SW 1271 (cell line): ENCODE results near the gene FGFR2.

Source experiments
- DNase-seq, 2 experiments: peaks; one replicate each; lab custom pipeline; 2025; lab: John Stamatoyannopoulos, UW

FGFR2 gene

GRCh38 chr10:121598263-121599249, at the start of gene FGFR2:
TSS of gene FGFR2 (minus strand) at chr10:121598444. CDS start at chr10:121593817, 4,627 bp downstream.
- DNase-seq, result peak in 1 of 2 experiments; percentile 42

GRCh38 chr10:121647401-121647800, 49.2 kb upstream of the FGFR2 start:
- no peak for DNase-seq

GRCh38 chr10:121645696-121646095, 47.5 kb upstream of the FGFR2 start:
- no peak for DNase-seq

GRCh38 chr10:121644501-121644900, 46.3 kb upstream of the FGFR2 start:
- DNase-seq, result no peak

GRCh38 chr10:121640266-121640665, 42.0 kb upstream of the FGFR2 start:
- DNase-seq, result no peak

GRCh38 chr10:121639416-121639815, 41.2 kb upstream of the FGFR2 start:
- DNase-seq, result no peak

- DNase-seq, result no peak
These were observed 39.2 kb upstream of the FGFR2 start for GRCh38 chr10:121637437-121637836.

GRCh38 chr10:121633056-121633455, 34.8 kb upstream of the FGFR2 start:
- DNase-seq, result no peak

GRCh38 chr10:121631365-121632029, 33.3 kb upstream of the FGFR2 start:
- DNase-seq, result no peak

GRCh38 chr10:121628859-121629258, 30.6 kb upstream of the FGFR2 start:
- no peak for DNase-seq

GRCh38 chr10:121627876-121628581, 29.8 kb upstream of the FGFR2 start:
- DNase-seq, result no peak

- DNase-seq, result no peak
These were observed 26.7 kb upstream of the FGFR2 start for GRCh38 chr10:121624836-121625486.

- DNase-seq, result no peak
These were observed 20.7 kb upstream of the FGFR2 start for GRCh38 chr10:121618906-121619305.

GRCh38 chr10:121617176-121617575, 18.9 kb upstream of the FGFR2 start:
- DNase-seq, result no peak

- no peak for DNase-seq
These were observed 18.0 kb upstream of the FGFR2 start for GRCh38 chr10:121616291-121616690.

- DNase-seq, result no peak
These were observed 17.6 kb upstream of the FGFR2 start for GRCh38 chr10:121615836-121616235.

- DNase-seq, result no peak
These were observed 17.2 kb upstream of the FGFR2 start for GRCh38 chr10:121615435-121615793.

- no peak for DNase-seq
These were observed 16.6 kb upstream of the FGFR2 start for GRCh38 chr10:121614613-121615434.

GRCh38 chr10:121613456-121613855, 15.2 kb upstream of the FGFR2 start:
- no peak for DNase-seq

- no peak for DNase-seq
These were observed 13.3 kb upstream of the FGFR2 start for GRCh38 chr10:121611393-121612159.
